Astrocyte (in vitro differentiated cells and primary cell): Measurements from ENCODE around the gene TMEM132C. TPM values are rescaled to one million over a fixed set of nuclear protein-coding genes. Genes with fewer than 3 reads are reported as not detected.

Experiments used
- DNase-seq: peaks from one replicate; pipeline ENCODE4 v3.0.0-alpha.2; 2010; ENCODE audit warnings: low read depth
- FAIRE-seq: peaks from 2 replicates; lab custom pipeline; 2011; peaks lifted over from hg19 to GRCh38; lab: Jason Lieb, UNC
- H2AFZ ChIP-seq: 2 replicates; pipeline ENCODE4 v1.6.0; 2012; ENCODE audit warnings: low read depth, low read length, inconsistent platforms
- H3K27ac ChIP-seq: 2 replicates; pipeline ENCODE4 v1.5.1; 2011; ENCODE audit warnings: low read depth, low read length, inconsistent platforms
- H3K27me3 ChIP-seq: 2 replicates; pipeline ENCODE4 v1.6.0; 2011; ENCODE audit warnings: low read length, inconsistent platforms; ENCODE audit not compliant: insufficient read depth
- H3K36me3 ChIP-seq: 2 replicates; pipeline ENCODE4 v1.5.1; 2011; ENCODE audit warnings: low read length, inconsistent platforms; ENCODE audit not compliant: insufficient read depth
- H3K4me1 ChIP-seq: 2 replicates; pipeline ENCODE4 v1.5.1; 2011; ENCODE audit warnings: low read length, inconsistent platforms; ENCODE audit not compliant: insufficient read depth
- H3K4me2 ChIP-seq: 2 replicates; pipeline ENCODE4 v1.6.0; 2012; ENCODE audit warnings: low read length, inconsistent platforms
- H3K4me3 ChIP-seq: 2 replicates; pipeline ENCODE4 v1.5.1; 2011; ENCODE audit warnings: low read depth, mild to moderate bottlenecking, low read length, inconsistent platforms; ENCODE audit not compliant: insufficient read depth
- H3K79me2 ChIP-seq: 2 replicates; pipeline ENCODE4 v1.6.0; 2012; ENCODE audit warnings: mild to moderate bottlenecking, low read length, inconsistent platforms; ENCODE audit not compliant: insufficient read depth
- H3K9ac ChIP-seq: 2 replicates; pipeline ENCODE4 v1.6.0; 2012; ENCODE audit warnings: mild to moderate bottlenecking, low read length, inconsistent platforms
- H3K9me3 ChIP-seq: 2 replicates; pipeline ENCODE4 v1.5.1; 2012; ENCODE audit warnings: low read depth, mild to moderate bottlenecking, low read length, inconsistent platforms; ENCODE audit not compliant: insufficient read depth
- H4K20me1 ChIP-seq: 2 replicates; pipeline ENCODE4 v1.6.0; 2012; ENCODE audit warnings: low read length, inconsistent platforms; ENCODE audit not compliant: insufficient read depth
- H3K27ac Mint-ChIP-seq: one replicate; pipeline ENCODE4 v1.8.0; 2021; ENCODE audit warnings: mild to moderate bottlenecking, mixed read lengths; ENCODE audit not compliant: unreplicated experiment
- H3K27me3 Mint-ChIP-seq: one replicate; pipeline ENCODE4 v1.8.0; 2021; ENCODE audit warnings: low read depth, mixed read lengths; ENCODE audit not compliant: unreplicated experiment
- H3K36me3 Mint-ChIP-seq: one replicate; pipeline ENCODE4 v1.8.0; 2021; ENCODE audit warnings: low read depth, mixed read lengths; ENCODE audit not compliant: unreplicated experiment
- H3K4me1 Mint-ChIP-seq: one replicate; pipeline ENCODE4 v1.8.0; 2021; ENCODE audit warnings: low read depth, mixed read lengths; ENCODE audit not compliant: unreplicated experiment
- H3K4me3 Mint-ChIP-seq: one replicate; pipeline ENCODE4 v1.8.0; 2021; ENCODE audit warnings: mild to moderate bottlenecking, moderate library complexity, mixed read lengths; ENCODE audit not compliant: unreplicated experiment
- H3K9me3 Mint-ChIP-seq: one replicate; pipeline ENCODE4 v1.8.0; 2021; ENCODE audit warnings: mild to moderate bottlenecking, mixed read lengths; ENCODE audit not compliant: unreplicated experiment
- EZH2 ChIP-seq: IDR thresholded peaks from 2 replicates; pipeline ENCODE4 v1.6.1; 2012; ENCODE audit warnings: mild to moderate bottlenecking, low read length, inconsistent platforms; ENCODE audit not compliant: insufficient read depth
- total RNA-seq: library from RNA; stranded (reverse); gene quantifications from 2 replicates; pipeline ENCODE4 v1.2.1, GENCODE V29; 2021
- TF ChIP-seq, protein P1 (sequence below): IDR thresholded peaks from 2 replicates; pipeline ENCODE4 v1.5.1; 2011; ENCODE audit warnings: low read depth, mild to moderate bottlenecking, inconsistent platforms, low read length, moderate library complexity; ENCODE audit not compliant: insufficient read depth

Gene TMEM132C
- total RNA-seq, 1 donor from 2014 or later = not detected

DNA sequence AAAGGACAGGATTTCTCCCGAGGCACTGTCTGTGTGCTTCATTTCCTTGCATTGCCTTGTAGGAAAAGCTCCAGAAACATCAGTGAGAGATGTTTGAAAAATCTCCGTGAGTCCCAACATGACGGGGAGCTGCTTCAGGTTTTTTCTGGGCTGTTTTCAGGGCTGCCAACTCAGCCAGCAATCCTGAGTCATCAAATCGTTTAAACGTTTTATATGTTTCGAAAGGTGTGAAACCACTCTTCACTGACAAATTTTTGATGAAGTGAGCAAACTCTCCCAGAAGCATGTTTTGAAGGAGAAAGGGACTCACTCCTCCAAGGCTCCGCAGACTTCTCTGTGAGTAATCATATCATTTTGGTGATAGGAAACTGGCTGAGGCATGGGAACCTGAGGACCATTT is 240.5 kb downstream of the TMEM132C start:
- no peak for DNase-seq
- peaks cover 20% of the 10 kb centered on the region for H3K9me3 Mint-ChIP-seq
- peaks cover 18% of the 10 kb centered on the region for H3K9me3 ChIP-seq
- H3K79me2 ChIP-seq = no peaks in the 10 kb centered on the region
- H3K36me3 Mint-ChIP-seq = no peaks in the 10 kb centered on the region
- no peak for FAIRE-seq
- no peak overlapping the region for H3K27ac ChIP-seq
- no peak overlapping the region for H3K4me2 ChIP-seq
- H3K9ac ChIP-seq = no peak overlapping the region
- no peaks in the 10 kb centered on the region for H4K20me1 ChIP-seq
- no peaks in the 10 kb centered on the region for H3K27me3 Mint-ChIP-seq
- H3K36me3 ChIP-seq = no peaks in the 10 kb centered on the region
- H3K27me3 ChIP-seq = no peaks in the 10 kb centered on the region
- no peak for TF ChIP-seq EZH2
- TF ChIP-seq, protein P1, sequence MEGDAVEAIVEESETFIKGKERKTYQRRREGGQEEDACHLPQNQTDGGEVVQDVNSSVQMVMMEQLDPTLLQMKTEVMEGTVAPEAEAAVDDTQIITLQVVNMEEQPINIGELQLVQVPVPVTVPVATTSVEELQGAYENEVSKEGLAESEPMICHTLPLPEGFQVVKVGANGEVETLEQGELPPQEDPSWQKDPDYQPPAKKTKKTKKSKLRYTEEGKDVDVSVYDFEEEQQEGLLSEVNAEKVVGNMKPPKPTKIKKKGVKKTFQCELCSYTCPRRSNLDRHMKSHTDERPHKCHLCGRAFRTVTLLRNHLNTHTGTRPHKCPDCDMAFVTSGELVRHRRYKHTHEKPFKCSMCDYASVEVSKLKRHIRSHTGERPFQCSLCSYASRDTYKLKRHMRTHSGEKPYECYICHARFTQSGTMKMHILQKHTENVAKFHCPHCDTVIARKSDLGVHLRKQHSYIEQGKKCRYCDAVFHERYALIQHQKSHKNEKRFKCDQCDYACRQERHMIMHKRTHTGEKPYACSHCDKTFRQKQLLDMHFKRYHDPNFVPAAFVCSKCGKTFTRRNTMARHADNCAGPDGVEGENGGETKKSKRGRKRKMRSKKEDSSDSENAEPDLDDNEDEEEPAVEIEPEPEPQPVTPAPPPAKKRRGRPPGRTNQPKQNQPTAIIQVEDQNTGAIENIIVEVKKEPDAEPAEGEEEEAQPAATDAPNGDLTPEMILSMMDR = no peak
- no peak overlapping the region for H2AFZ ChIP-seq
- no peak overlapping the region for H3K4me3 Mint-ChIP-seq
- H3K27ac Mint-ChIP-seq = no peak overlapping the region
- no peak overlapping the region for H3K4me3 ChIP-seq
- no peaks in the 10 kb centered on the region for H3K4me1 ChIP-seq
- H3K4me1 Mint-ChIP-seq = no peaks in the 10 kb centered on the region

DNA sequence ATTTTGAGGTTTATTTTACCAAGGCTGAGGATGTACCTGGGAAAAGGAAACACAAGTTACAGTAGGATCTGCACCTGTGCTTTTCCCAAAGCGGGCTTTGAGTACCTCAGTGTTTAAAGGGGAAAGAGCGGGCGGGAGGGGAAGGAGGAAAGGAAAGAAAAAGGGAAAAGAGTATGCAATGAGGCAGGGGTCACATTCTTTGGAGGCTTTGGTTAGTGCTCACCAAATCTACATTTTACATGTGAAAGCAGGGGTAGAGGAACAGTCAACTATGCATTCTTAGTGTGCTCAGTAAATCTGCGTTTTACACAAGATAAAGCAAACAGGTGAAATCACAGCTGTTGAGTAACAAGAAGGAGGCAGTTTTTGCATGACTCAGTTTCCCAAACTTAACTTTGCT is 242.2 kb downstream of the TMEM132C start:
- no peak for TF ChIP-seq EZH2
- TF ChIP-seq, protein P1 = no peak
- no peaks in the 10 kb centered on the region for H3K79me2 ChIP-seq
- no peaks in the 10 kb centered on the region for H4K20me1 ChIP-seq
- H3K9ac ChIP-seq = no peak overlapping the region
- Mint-ChIP-seq H3K27ac (no peak overlapping the region), H3K27me3 (no peaks in the 10 kb centered on the region), H3K9me3 (peaks cover 20% of the 10 kb centered on the region), H3K36me3 (no peaks in the 10 kb centered on the region), H3K4me3 (no peak overlapping the region), H3K4me1 (no peaks in the 10 kb centered on the region)
- no peak overlapping the region for H3K4me2 ChIP-seq
- no peaks in the 10 kb centered on the region for H3K27me3 ChIP-seq
- no peak overlapping the region for H3K27ac ChIP-seq
- FAIRE-seq = no peak
- no peak overlapping the region for H3K4me3 ChIP-seq
- no peaks in the 10 kb centered on the region for H3K36me3 ChIP-seq
- no peak for DNase-seq
- H2AFZ ChIP-seq = no peak overlapping the region
- H3K4me1 ChIP-seq = no peaks in the 10 kb centered on the region
- peaks cover 11% of the 10 kb centered on the region for H3K9me3 ChIP-seq

DNA sequence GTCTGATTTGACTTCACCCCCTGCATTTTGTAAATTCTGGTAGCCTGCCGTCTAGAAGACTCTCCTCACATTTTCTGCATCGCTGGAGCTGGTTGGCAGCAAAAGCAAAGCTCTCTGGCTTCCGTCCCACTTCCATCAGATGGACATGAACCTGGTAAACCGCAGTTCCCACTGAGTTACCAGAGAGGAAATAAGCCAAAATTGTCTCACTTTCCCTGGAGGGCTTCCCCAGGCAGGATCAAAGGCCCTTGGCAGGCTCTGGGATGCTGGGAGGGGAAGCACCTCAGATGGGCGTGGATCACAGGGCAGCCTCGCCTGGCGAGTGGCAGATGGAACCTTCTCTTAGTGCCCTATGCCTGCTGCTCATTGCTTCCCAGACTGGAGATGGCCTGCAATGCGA is 243.5 kb downstream of the TMEM132C start:
- H3K9me3 Mint-ChIP-seq = peaks cover 23% of the 10 kb centered on the region

More for the DNA sequence above, 243.5 kb downstream of the TMEM132C start:
- Mint-ChIP-seq H3K27ac (no peak overlapping the region), H3K36me3 (no peaks in the 10 kb centered on the region), H3K4me3 (no peak overlapping the region), H3K4me1 (no peaks in the 10 kb centered on the region), H3K27me3 (no peaks in the 10 kb centered on the region)
- H3K27me3 ChIP-seq = no peaks in the 10 kb centered on the region
- no peak overlapping the region for H3K4me3 ChIP-seq
- peaks cover 16% of the 10 kb centered on the region for H3K9me3 ChIP-seq
- no peaks in the 10 kb centered on the region for H3K36me3 ChIP-seq
- no peaks in the 10 kb centered on the region for H3K4me1 ChIP-seq
- FAIRE-seq (no peak), DNase-seq (no peak)
- no peaks in the 10 kb centered on the region for H4K20me1 ChIP-seq
- no peaks in the 10 kb centered on the region for H3K79me2 ChIP-seq
- no peak for TF ChIP-seq EZH2
- TF ChIP-seq, protein P1 = no peak
- no peak overlapping the region for H3K4me2 ChIP-seq
- no peak overlapping the region for H3K9ac ChIP-seq
- no peak overlapping the region for H3K27ac ChIP-seq
- no peak overlapping the region for H2AFZ ChIP-seq
